Endothelial cell of umbilical vein (primary cell): ENCODE measurements around the gene BABAM1. TPM values are rescaled to one million over a fixed set of nuclear protein-coding genes. Genes with fewer than 3 reads are reported as not detected.

Experiments
- BruUV-seq: library from RNA; stranded (reverse); fragments of 400-500 nt; replicated peaks from 2 replicates; lab custom pipeline; 2021; lab: Mats Ljungman, UMichigan
- CTCF ChIA-PET: fragments of 300-600, 350-600 bp; sonication (Branson Sonifier 250); formaldehyde crosslinking; loops from one replicate; lab custom pipeline; 2021; ENCODE audit warnings: antibody characterized with exemption, inconsistent platforms; lab: Charles Lee
- POLR2A ChIA-PET: fragments of 300-600, 350-600 bp; sonication (Branson Sonifier 250); formaldehyde crosslinking; loops from one replicate; lab custom pipeline; 2021; ENCODE audit warnings: antibody characterized with exemption, inconsistent platforms; lab: Charles Lee
- DNase-seq: peaks from one replicate; pipeline ENCODE4 v3.0.0-alpha.2; 2011; ENCODE audit warnings: low read depth, low spot score
- FAIRE-seq: peaks from 2 replicates; lab custom pipeline; 2011; peaks lifted over from hg19 to GRCh38; lab: Jason Lieb, UNC
- H2AFZ ChIP-seq: 2 replicates; pipeline ENCODE4 v1.6.0; 2012; ENCODE audit warnings: low read depth, low read length, control low read depth, inconsistent platforms
- H3K27ac ChIP-seq: 2 replicates; pipeline ENCODE4 v1.5.1; 2011; ENCODE audit warnings: low read depth, mild to moderate bottlenecking, control low read depth, low read length, moderate library complexity; ENCODE audit not compliant: insufficient read depth
- H3K27me3 ChIP-seq, 2 experiments: 2 replicates each; pipeline versions ENCODE4 v1.6.0 to v1.6.1; 2011; ENCODE audit warnings: low read length in 2 of 2, mixed read lengths in 1 of 2; ENCODE audit not compliant: control insufficient read depth in 2 of 2, insufficient read depth in 2 of 2
- H3K36me3 ChIP-seq, 2 experiments: 2 replicates in 1 of 2; 3 replicates in 1 of 2; pipeline ENCODE4 v1.5.1; 2011; ENCODE audit warnings: low read length in 2 of 2, mild to moderate bottlenecking in 1 of 2, moderate library complexity in 1 of 2; ENCODE audit not compliant: control insufficient read depth in 2 of 2, insufficient read depth in 2 of 2; ENCODE audit errors: extremely low read depth in 1 of 2
- H3K4me1 ChIP-seq: 3 replicates; pipeline ENCODE4 v1.5.1; 2011; ENCODE audit warnings: mild to moderate bottlenecking, low read length; ENCODE audit not compliant: control insufficient read depth, insufficient read depth; ENCODE audit errors: extremely low read depth
- H3K4me2 ChIP-seq: 2 replicates; pipeline ENCODE4 v1.6.1; 2011; ENCODE audit warnings: low read length, control low read depth, mixed read lengths; ENCODE audit not compliant: insufficient read depth
- H3K4me3 ChIP-seq, 3 experiments: fragments of 200-600 bp in 1 of 3; sonication (generic), shearing (Covaris generic) in 1 of 3; replicated peaks in 1 of 3; 2 replicates each; pipeline ENCODE4 v1.5.1; 2011 to 2016; ENCODE audit warnings: control low read depth in 3 of 3, low read length in 3 of 3, mild to moderate bottlenecking in 2 of 3, inconsistent platforms in 1 of 3, low read depth in 1 of 3, moderate library complexity in 1 of 3; ENCODE audit not compliant: insufficient read depth in 1 of 3
- H3K79me2 ChIP-seq: 2 replicates; pipeline ENCODE4 v1.6.0; 2012; ENCODE audit warnings: low read length, inconsistent platforms; ENCODE audit not compliant: control insufficient read depth, insufficient read depth
- H3K9ac ChIP-seq: replicated peaks from 2 replicates; pipeline ENCODE3; 2011; ENCODE audit warnings: low read length, control low read depth; ENCODE audit not compliant: insufficient read depth; ENCODE audit errors: extremely low read depth
- H3K9me1 ChIP-seq: replicated peaks from 3 replicates; pipeline ENCODE4 v1.6.0; 2011; ENCODE audit warnings: mild to moderate bottlenecking, low read length; ENCODE audit not compliant: control insufficient read depth, insufficient read depth; ENCODE audit errors: extremely low read depth
- H3K9me3 ChIP-seq: replicated peaks from 2 replicates; pipeline ENCODE4 v1.5.1; 2012; ENCODE audit warnings: low read length, inconsistent platforms; ENCODE audit not compliant: control insufficient read depth, insufficient read depth
- H4K20me1 ChIP-seq: replicated peaks from 2 replicates; pipeline ENCODE3; 2011; ENCODE audit warnings: mild to moderate bottlenecking, low read length; ENCODE audit not compliant: control insufficient read depth, insufficient read depth; ENCODE audit errors: extremely low read depth
- CTCF ChIP-seq, 2 donors: IDR thresholded peaks; 1 replicate in 1 of 2; 2 replicates in 1 of 2; pipeline ENCODE4 v1.5.1; 2011; ENCODE audit warnings: low read length in 2 of 2, mild to moderate bottlenecking in 2 of 2, moderate library complexity in 2 of 2, control low read depth in 1 of 2, inconsistent platforms in 1 of 2, low read depth in 1 of 2; ENCODE audit not compliant: insufficient read depth in 1 of 2; ENCODE audit errors: extremely low read depth in 1 of 2
- EZH2 ChIP-seq: IDR thresholded peaks from 2 replicates; pipeline ENCODE4 v1.6.1; 2012; ENCODE audit warnings: borderline replicate concordance, low read depth, mild to moderate bottlenecking, moderate library complexity, low read length, inconsistent platforms; ENCODE audit not compliant: severe bottlenecking
- FOS ChIP-seq: IDR thresholded peaks from 2 replicates; pipeline ENCODE4 v1.6.1; 2011; ENCODE audit warnings: mild to moderate bottlenecking, low read length, moderate library complexity, borderline replicate concordance; ENCODE audit not compliant: insufficient read depth
- GATA2 ChIP-seq: IDR thresholded peaks from 2 replicates; pipeline ENCODE4 v1.7.0; 2011; ENCODE audit warnings: low read depth, mild to moderate bottlenecking, moderate library complexity, mixed read lengths, low read length; ENCODE audit not compliant: insufficient read length, insufficient read depth
- JUN ChIP-seq: IDR thresholded peaks from 2 replicates; pipeline ENCODE4 v1.6.1; 2011; ENCODE audit warnings: borderline replicate concordance, low read depth; ENCODE audit not compliant: insufficient read length, insufficient read depth
- MAX ChIP-seq: IDR thresholded peaks from 2 replicates; pipeline ENCODE4 v1.6.1; 2011; ENCODE audit not compliant: insufficient read depth, insufficient read length
- MYC ChIP-seq: IDR thresholded peaks from one replicate; pipeline ENCODE4 v1.6.1; 2011; ENCODE audit warnings: mild to moderate bottlenecking, low read depth, low read length
- POLR2A ChIP-seq: IDR thresholded peaks from 2 replicates; pipeline ENCODE4 v1.6.1; 2012; ENCODE audit warnings: low read depth, mild to moderate bottlenecking, control low read depth, low read length
- POLR2AphosphoS5 ChIP-seq: IDR thresholded peaks from 2 replicates; pipeline ENCODE4 v1.6.1; 2012; ENCODE audit warnings: low read depth, mild to moderate bottlenecking, control low read depth, low read length, moderate library complexity; ENCODE audit not compliant: insufficient read depth
- dilution Hi-C: fragments of 300-500 bp; cut with MboI; formaldehyde crosslinking; loops from one replicate; pipeline ENCODE4 v1.15.0; 2019; ENCODE audit warnings: low sequenced_read_pairs; ENCODE audit not compliant: extremely low pct_ligation_motif_present
- intact Hi-C: fragments of 100-400 bp; cut with micrococcal nuclease; formaldehyde crosslinking; loops from one replicate; pipeline ENCODE4 v1.10.0; 2022
- polyA plus RNA-seq, 4 experiments: library from polyadenylated mRNA; depleted of rRNA in 3 of 4; stranded (reverse) in 3 of 4; unstranded in 1 of 4; fragments of >200 nt; gene quantifications; 2 replicates each; pipeline versions ENCODE4 v1.2.1 to v1.2.3, GENCODE V29; 2011 to 2012; ENCODE audit warnings: missing spikeins in 1 of 4
- total RNA-seq: library from RNA; stranded (reverse); gene quantifications from 2 replicates; pipeline ENCODE4 v1.2.3, GENCODE V29; 2021

The BABAM1 gene
- total and polyA plus RNA-seq, 2 donors (not counting 3 experiments of a cell fraction or from before 2014, with no cell fraction given), result 118 to 140 TPM

DNA sequence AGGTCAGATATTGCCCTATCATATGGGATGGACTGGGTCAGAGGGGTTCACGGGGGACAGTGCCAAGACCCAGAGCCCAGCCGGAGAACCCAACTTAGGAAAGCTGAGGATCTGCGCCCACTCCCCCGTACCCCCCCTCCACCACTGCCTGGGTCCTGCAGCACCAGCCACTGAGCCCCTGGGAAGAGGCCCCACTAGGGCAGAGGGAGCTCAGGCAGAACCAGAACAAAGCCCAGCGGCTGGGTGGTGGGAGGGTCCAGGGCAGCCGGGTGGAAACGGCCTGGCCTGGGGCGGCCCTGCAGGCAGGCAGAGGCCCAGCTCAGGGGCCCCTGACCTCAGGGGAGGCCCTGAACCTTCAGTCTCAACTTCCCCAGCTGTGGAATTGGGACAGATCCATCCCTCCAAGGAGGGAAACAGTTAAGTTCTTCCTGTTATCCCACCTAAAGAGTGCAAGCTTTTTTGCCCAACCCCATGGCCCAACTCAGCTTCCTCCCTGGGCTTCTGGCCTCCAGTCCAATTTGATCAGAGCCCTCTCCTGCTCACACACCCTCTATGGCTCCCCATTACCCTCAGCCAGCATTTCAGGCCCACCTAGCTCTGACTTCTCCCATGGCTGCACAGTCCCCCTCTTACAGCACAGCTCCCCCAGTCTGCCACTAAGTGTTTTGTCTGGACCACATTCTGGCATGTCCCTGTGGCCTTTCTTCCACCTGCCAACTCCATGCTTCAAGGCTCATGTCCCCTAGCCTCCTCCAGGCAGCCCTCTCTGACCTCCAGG lies 24.6 kb upstream of the BABAM1 start:
- H3K4me3 ChIP-seq, result no peak overlapping the region
- FAIRE-seq, result no peak
- H3K27me3 ChIP-seq, result no peaks in the 10 kb centered on the region
- peaks cover 27% of the 10 kb centered on the region for H3K79me2 ChIP-seq
- dilution Hi-C loops, result no loop called here
- no peaks in the 10 kb centered on the region for H3K9me1 ChIP-seq
- DNase-seq, result no peak
- no peaks in the 10 kb centered on the region for H3K9me3 ChIP-seq
- POLR2A ChIA-PET, result no interaction called here
- TF ChIP-seq EZH2 (no peak), MYC (no peak), POLR2A (no peak), CTCF (IDR thresholded peaks at IDR 0.05; ENCODE audit: extremely low read depth in 1 of 2, insufficient read depth in 1 of 2, low read depth in 1 of 2, low read length in 2 of 2) (no peak), JUN (no peak), GATA2 (no peak), FOS (no peak), POLR2AphosphoS5 (no peak), MAX (no peak)
- H4K20me1 ChIP-seq, result no peaks in the 10 kb centered on the region
- H2AFZ ChIP-seq, result no peak overlapping the region
- no peak overlapping the region for H3K9ac ChIP-seq
- no peak overlapping the region for H3K27ac ChIP-seq
- CTCF ChIA-PET, result interaction anchor here (0.9 to 1.7 kb wide), 4 partner anchors 16 to 37 kb away, joined by 3 to 8 read pairs (median 4); partner anchors contain the start of gene OCEL1
- H3K4me2 ChIP-seq, result no peak overlapping the region
- H3K36me3 ChIP-seq, result peaks cover 0 to 4% of the 10 kb centered on the region in 2 experiments
- no TSS peak for BruUV-seq
- intact Hi-C loops, result no loop called here
- peaks cover 20% of the 10 kb centered on the region for H3K4me1 ChIP-seq
